HCT116 (cell line): ENCODE measurements around the gene SETD2. TPM values are rescaled to one million over a fixed set of nuclear protein-coding genes. Genes with fewer than 3 reads are reported as not detected.

Experiments used
- ATAC-seq: fragments of 200-7000 bp; cut with Tn5 transposase; 2 replicates; pipeline ENCODE4 v1.9.1; 2020; ENCODE audit warnings: mild to moderate bottlenecking, moderate library complexity
- BruUV-seq: library from RNA; stranded (reverse); fragments of 400-500 nt; replicated peaks from 2 replicates; lab custom pipeline; 2021; lab: Mats Ljungman, UMichigan
- CTCF ChIA-PET: fragments of 300-600 bp; sonication (Branson Sonifier 250); formaldehyde crosslinking; loops from one replicate; lab custom pipeline; 2021; ENCODE audit warnings: antibody characterized with exemption; lab: Charles Lee
- POLR2A ChIA-PET: fragments of 300-600, 350-600 bp; sonication (Branson Sonifier 250); formaldehyde crosslinking; loops from one replicate; lab custom pipeline; 2021; ENCODE audit warnings: antibody characterized with exemption; lab: Charles Lee
- RAD21 ChIA-PET, 2 experiments: fragments of 300-600 bp; sonication (Branson Sonifier 250); formaldehyde crosslinking; loops; one replicate each; lab custom pipeline; 2023; ENCODE audit warnings: low total read pairs in 2 of 2; ENCODE audit not compliant: uncharacterized antibody in 2 of 2, unreplicated experiment in 2 of 2, low non-redundant PET in 1 of 2; lab: Charles Lee
- DNase-seq: peaks from one replicate; pipeline ENCODE4 v3.0.0-alpha.2; 2010; ENCODE audit warnings: low read depth, low spot score
- H2AFZ ChIP-seq: fragments of 200-600 bp; shearing (Covaris generic), sonication (generic); 2 replicates; pipeline ENCODE4 v1.6.1; 2017; ENCODE audit warnings: low read depth, mixed run types, mixed read lengths, antibody characterized with exemption, low read length; ENCODE audit not compliant: poor library complexity, severe bottlenecking
- H3K27ac ChIP-seq: 2 replicates; pipeline ENCODE4 v1.5.1; 2012; ENCODE audit warnings: low read depth, low read length
- H3K27me3 ChIP-seq: fragments of 200-600 bp; sonication (generic); 2 replicates; pipeline ENCODE4 v1.6.1; 2016; ENCODE audit warnings: mixed run types, low read length, mixed read lengths; ENCODE audit not compliant: insufficient read depth
- H3K36me3 ChIP-seq, 2 experiments: fragments of 200-500 bp in 1 of 2; fragments of 200-600 bp in 1 of 2; sonication (Bioruptor generic) in 1 of 2; sonication (generic) in 1 of 2; 2 replicates each; pipeline versions ENCODE4 v1.5.1 to v1.6.1; 2014 to 2016; ENCODE audit warnings: low read length in 2 of 2, inconsistent platforms in 1 of 2, mixed read lengths in 1 of 2, mixed run types in 1 of 2; ENCODE audit not compliant: insufficient read depth in 2 of 2, control insufficient read depth in 1 of 2
- H3K4me1 ChIP-seq, 2 experiments: fragments of 200-600 bp in 1 of 2; sonication (generic) in 1 of 2; 2 replicates each; pipeline versions ENCODE4 v1.5.1 to v1.6.1; 2012 to 2017; ENCODE audit warnings: low read length in 2 of 2, inconsistent platforms in 1 of 2, mild to moderate bottlenecking in 1 of 2, mixed read lengths in 1 of 2, mixed run types in 1 of 2, moderate library complexity in 1 of 2; ENCODE audit not compliant: insufficient read depth in 2 of 2, control insufficient read depth in 1 of 2
- H3K4me2 ChIP-seq: fragments of 200-600 bp; sonication (generic); 2 replicates; pipeline ENCODE4 v1.6.1; 2017; ENCODE audit warnings: mixed run types, low read length, mixed read lengths
- H3K4me3 ChIP-seq, 2 experiments: fragments of 200-600 bp in 1 of 2; sonication (generic) in 1 of 2; replicated peaks in 1 of 2; 2 replicates each; pipeline ENCODE4 v1.5.1; 2011 to 2016; ENCODE audit warnings: low read length in 2 of 2, control low read depth in 1 of 2, low read depth in 1 of 2, mild to moderate bottlenecking in 1 of 2, mixed read lengths in 1 of 2, mixed run types in 1 of 2
- H3K79me2 ChIP-seq: fragments of 200-600 bp; sonication (generic); 2 replicates; pipeline ENCODE4 v1.6.1; 2017; ENCODE audit warnings: mild to moderate bottlenecking, mixed run types, low read length, moderate library complexity, mixed read lengths; ENCODE audit not compliant: insufficient read depth
- H3K9ac ChIP-seq: fragments of 200-600 bp; sonication (generic); 2 replicates; pipeline ENCODE4 v1.6.1; 2016; ENCODE audit warnings: low read length, mixed read lengths
- H3K9me2 ChIP-seq: fragments of 200-600 bp; sonication (generic), shearing (Covaris generic); 2 replicates; pipeline ENCODE4 v1.6.1; 2017; ENCODE audit warnings: mixed run types, mild to moderate bottlenecking, moderate library complexity; ENCODE audit not compliant: insufficient read depth
- H3K9me3 ChIP-seq, 2 experiments: fragments of 200-500 bp in 1 of 2; fragments of 200-600 bp in 1 of 2; sonication (Bioruptor generic) in 1 of 2; sonication (generic) in 1 of 2; 2 replicates each; pipeline ENCODE4 v1.6.1; 2014 to 2017; ENCODE audit warnings: low read length in 2 of 2, mixed read lengths in 2 of 2, inconsistent platforms in 1 of 2, low read depth in 1 of 2, mild to moderate bottlenecking in 1 of 2, mixed run types in 1 of 2, moderate library complexity in 1 of 2; ENCODE audit not compliant: control insufficient read depth in 1 of 2, insufficient read depth in 1 of 2
- H4K20me1 ChIP-seq: fragments of 200-600 bp; sonication (generic), shearing (Covaris generic); 2 replicates; pipeline ENCODE4 v1.6.1; 2017; ENCODE audit warnings: mixed run types, mild to moderate bottlenecking, moderate library complexity; ENCODE audit not compliant: insufficient read depth
- CBX3 ChIP-seq: IDR thresholded peaks from 2 replicates; pipeline ENCODE4 v1.6.1; 2012; ENCODE audit warnings: low read depth
- CEBPB ChIP-seq: IDR thresholded peaks from 2 replicates; pipeline ENCODE4 v1.6.1; 2012; ENCODE audit warnings: low read depth
- EZH2 ChIP-seq: fragments of 200-600 bp; sonication (generic); IDR thresholded peaks from 2 replicates; pipeline ENCODE4 v1.6.1; 2017; ENCODE audit warnings: antibody characterized with exemption, mixed run types
- POLR2A ChIP-seq: IDR thresholded peaks from 2 replicates; pipeline ENCODE4 v1.7.0; 2011; ENCODE audit warnings: borderline replicate concordance; ENCODE audit not compliant: insufficient read depth, insufficient read length; ENCODE audit errors: extremely low read depth
- REST ChIP-seq: IDR thresholded peaks from 2 replicates; pipeline ENCODE4 v1.6.1; 2012; ENCODE audit warnings: low read depth
- intact Hi-C: fragments of 100-400 bp; cut with micrococcal nuclease; formaldehyde crosslinking; loops from 2 replicates; pipeline ENCODE4 v1.10.0; 2022
- total RNA-seq: library from RNA; stranded (reverse); gene quantifications from one replicate; pipeline ENCODE4 v1.2.1, GENCODE V29; 2021; ENCODE audit not compliant: unreplicated experiment

The SETD2 gene
- total RNA-seq, 1 experiment from 2014 or later, result 33.0 TPM

- TF ChIP-seq REST (no peak), CBX3 (no peak), EZH2 (no peak), POLR2A (no peak), CEBPB (no peak)
- H3K9me3 ChIP-seq, result no peaks in the 10 kb centered on the region
- ChIA-PET POLR2A (no interaction called here), CTCF (no interaction called here), RAD21 (interaction anchor here in 1 of 2 experiments (0.6 kb wide), 1 partner anchor 10 kb away, joined by 3 read pairs; no protein-coding TSS in a partner anchor)
- H3K4me2 ChIP-seq, result no peak overlapping the region
- H3K79me2 ChIP-seq, result no peaks in the 10 kb centered on the region; the same call in 1 of the 2 replicates
- H2AFZ ChIP-seq, result no peak overlapping the region
- DNase-seq (no peak), ATAC-seq (no peak)
- H3K9ac ChIP-seq, result no peak overlapping the region
- BruUV-seq, result no TSS peak
- H3K4me1 ChIP-seq, result peaks cover 2 to 8% of the 10 kb centered on the region in 2 experiments; a peak in 2 of 4 replicates
- H3K4me3 ChIP-seq, result no peak overlapping the region
- intact Hi-C loops, result no loop called here
- no peaks in the 10 kb centered on the region for H3K27me3 ChIP-seq
- H3K9me2 ChIP-seq, result no peaks in the 10 kb centered on the region
- no peak overlapping the region for H3K27ac ChIP-seq
- H4K20me1 ChIP-seq, result no peaks in the 10 kb centered on the region
- peaks cover 0 to 10% of the 10 kb centered on the region in 2 experiments; a peak in 2 of 4 replicates for H3K36me3 ChIP-seq
Observed at GRCh38 chr3:46992231-46992630, 171.7 kb downstream of the SETD2 start.
